ENCODE data around the gene BATF3. TPM values are rescaled to one million over a fixed set of nuclear protein-coding genes. Genes with fewer than 3 reads are reported as not detected.

Gene BATF3
- total and polyA plus RNA-seq, 9 of the 15 experiments (the other 6 are each of a cell fraction or from before 2014, with no cell fraction given): 0.40 to 3.8 (median 2.0) TPM

- in situ Hi-C loops (cut with MboI) (no loop called here), intact Hi-C loops (cut with micrococcal nuclease) (no loop called here)
- H3K79me2 ChIP-seq (ENCODE audit: control insufficient read depth, insufficient read depth, low read length): no peaks in the 10 kb centered on the region
- no peak overlapping the region for H3K4me2 ChIP-seq (ENCODE audit: insufficient read depth, low read length)
- DNase-seq (ENCODE audit: extremely low read depth in 1 of 4, low spot score in 3 of 4) (no peak), ATAC-seq (no peak), FAIRE-seq (no peak)
- H3K9me1 ChIP-seq (ENCODE audit: control insufficient read depth, insufficient read depth, low read length): no peaks in the 10 kb centered on the region
- no peak overlapping the region for H2AFZ ChIP-seq (ENCODE audit: low read depth, low read length)
- POLR2A ChIA-PET: interaction anchor here (1.0 kb wide), 1 partner anchor 14 kb away, joined by 5 read pairs; no protein-coding TSS in a partner anchor
- CTCF ChIA-PET (ENCODE audit: low intra/inter-chr PET ratio): no interaction called here
- H3K4me1 ChIP-seq (replicated peaks in 1 of 2; ENCODE audit: control insufficient read depth in 2 of 2, insufficient read depth in 2 of 2, low read length in 2 of 2): peaks cover 0 to 19% of the 10 kb centered on the region in 2 experiments; a peak in 3 of 5 replicates
- no peaks in the 10 kb centered on the region for H4K20me1 ChIP-seq (replicated peaks; ENCODE audit: control insufficient read depth, insufficient read depth, low read length)
- H3K27ac ChIP-seq (ENCODE audit: extremely low read depth, low read depth, low read length): no peak overlapping the region
- no peaks in the 10 kb centered on the region for H3K36me3 ChIP-seq (ENCODE audit: control insufficient read depth, insufficient read depth, low read length)
- WGBS (ENCODE audit: insufficient coverage, low coverage, missing lambda C conversion rate): 10% methylated on average over 11 of the region's 11 CpGs
- peaks cover 52 to 70% of the 10 kb centered on the region in 2 experiments for H3K27me3 ChIP-seq (ENCODE audit: control insufficient read depth in 2 of 2, insufficient read depth in 2 of 2, low read length in 2 of 2)
- H3K4me3 ChIP-seq: no peak overlapping the region
- H3K9ac ChIP-seq (ENCODE audit: insufficient read depth in 1 of 2, low read depth in 2 of 2, low read length in 2 of 2): no peak overlapping the region
- BruUV-seq (replicated peaks): no TSS peak
- TF ChIP-seq HLTF (IDR thresholded peaks at IDR 0.05) (no peak), TBP (optimal IDR thresholded peaks at IDR 0.05; ENCODE audit: low read depth, low read length) (no peak), SREBF1 (IDR thresholded peaks at IDR 0.05; ENCODE audit: borderline replicate concordance, low read depth, low read length) (no peak), TCF7L2 (IDR thresholded peaks at IDR 0.05; ENCODE audit: low read depth, low read length) (no peak), UBTF (IDR thresholded peaks at IDR 0.05; ENCODE audit: borderline replicate concordance in 1 of 2, low read depth in 2 of 2, low read length in 2 of 2) (no peak), ZNF445 (CRISPR knock-in tag; IDR thresholded peaks at IDR 0.05; ENCODE audit: low read depth) (no peak), SIX5 (IDR thresholded peaks at IDR 0.05; ENCODE audit: borderline replicate concordance in 1 of 2, insufficient read depth in 1 of 2, low read depth in 1 of 2, low read length in 2 of 2) (no peak), ATF4 (CRISPR knock-in tag; IDR thresholded peaks at IDR 0.05) (no peak), ZNF41 (CRISPR knock-in tag; conservative IDR thresholded peaks at IDR 0.05) (no peak), MBD2 (IDR thresholded peaks at IDR 0.05; ENCODE audit: borderline replicate concordance, low read depth) (no peak), CEBPB (tag; IDR thresholded peaks at IDR 0.05) (no peak), NEUROD1 (IDR thresholded peaks at IDR 0.05; ENCODE audit: borderline replicate concordance, low read depth, low read length, partially characterized antibody) (no peak), CAMTA2 (CRISPR knock-in tag; conservative IDR thresholded peaks at IDR 0.05) (no peak), MTA2 (IDR thresholded peaks at IDR 0.05; ENCODE audit: low read depth) (no peak), SP2 (IDR thresholded peaks at IDR 0.05; ENCODE audit: extremely low read depth, low read depth, low read length, poor library complexity, severe bottlenecking) (no peak)
- TF ChIP-seq, protein P1, sequence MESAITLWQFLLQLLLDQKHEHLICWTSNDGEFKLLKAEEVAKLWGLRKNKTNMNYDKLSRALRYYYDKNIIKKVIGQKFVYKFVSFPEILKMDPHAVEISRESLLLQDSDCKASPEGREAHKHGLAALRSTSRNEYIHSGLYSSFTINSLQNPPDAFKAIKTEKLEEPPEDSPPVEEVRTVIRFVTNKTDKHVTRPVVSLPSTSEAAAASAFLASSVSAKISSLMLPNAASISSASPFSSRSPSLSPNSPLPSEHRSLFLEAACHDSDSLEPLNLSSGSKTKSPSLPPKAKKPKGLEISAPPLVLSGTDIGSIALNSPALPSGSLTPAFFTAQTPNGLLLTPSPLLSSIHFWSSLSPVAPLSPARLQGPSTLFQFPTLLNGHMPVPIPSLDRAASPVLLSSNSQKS (CRISPR knock-in tag; IDR thresholded peaks at IDR 0.05): no peak
- TF ChIP-seq, protein P2, sequence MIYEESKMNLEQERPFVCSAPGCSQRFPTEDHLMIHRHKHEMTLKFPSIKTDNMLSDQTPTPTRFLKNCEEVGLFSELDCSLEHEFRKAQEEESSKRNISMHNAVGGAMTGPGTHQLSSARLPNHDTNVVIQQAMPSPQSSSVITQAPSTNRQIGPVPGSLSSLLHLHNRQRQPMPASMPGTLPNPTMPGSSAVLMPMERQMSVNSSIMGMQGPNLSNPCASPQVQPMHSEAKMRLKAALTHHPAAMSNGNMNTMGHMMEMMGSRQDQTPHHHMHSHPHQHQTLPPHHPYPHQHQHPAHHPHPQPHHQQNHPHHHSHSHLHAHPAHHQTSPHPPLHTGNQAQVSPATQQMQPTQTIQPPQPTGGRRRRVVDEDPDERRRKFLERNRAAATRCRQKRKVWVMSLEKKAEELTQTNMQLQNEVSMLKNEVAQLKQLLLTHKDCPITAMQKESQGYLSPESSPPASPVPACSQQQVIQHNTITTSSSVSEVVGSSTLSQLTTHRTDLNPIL (CRISPR knock-in tag; IDR thresholded peaks at IDR 0.05): no peak
- H3K9me3 ChIP-seq (replicated peaks; ENCODE audit: control insufficient read depth, insufficient read depth, low read depth, low read length): no peaks in the 10 kb centered on the region
These were observed 13.0 kb downstream of the BATF3 start for GRCh38 chr1:212686591-212686990.
